Caco-2 (cell line): ENCODE results near the gene ANKRD34C. TPM values are rescaled to one million over a fixed set of nuclear protein-coding genes. Genes with fewer than 3 reads are reported as not detected.

ENCODE experiments used
- BruUV-seq: library from RNA; stranded (reverse); fragments of 400-500 nt; replicated peaks from 2 replicates; lab custom pipeline; 2021; lab: Mats Ljungman, UMichigan
- CTCF ChIA-PET: fragments of 300-600 bp; sonication (Branson Sonifier 250); formaldehyde crosslinking; loops from one replicate; lab custom pipeline; 2022; ENCODE audit warnings: antibody characterized with exemption; lab: Charles Lee
- POLR2A ChIA-PET: fragments of 300-600 bp; sonication (Branson Sonifier 250); formaldehyde crosslinking; loops from one replicate; lab custom pipeline; 2022; ENCODE audit warnings: antibody characterized with exemption; lab: Charles Lee
- DNase-seq, 2 experiments: peaks; one replicate each; pipeline versions ENCODE4 v3.0.0 to v3.0.0-alpha.2; 2020 to 2022
- H3K27me3 ChIP-seq: replicated peaks from 2 replicates; pipeline ENCODE4 v1.6.0; 2011; ENCODE audit warnings: low read length; ENCODE audit not compliant: control insufficient read depth, insufficient read depth
- H3K36me3 ChIP-seq: 2 replicates; pipeline ENCODE4 v1.5.1; 2011; ENCODE audit warnings: low read length; ENCODE audit not compliant: control insufficient read depth, insufficient read depth
- H3K4me1 ChIP-seq: fragments of 250-450 bp; sonication (Bioruptor Pico); 2 replicates; pipeline ENCODE4 v1.5.1; 2020; ENCODE audit warnings: mild to moderate bottlenecking
- H3K4me3 ChIP-seq: 2 replicates; pipeline ENCODE4 v1.5.1; 2011; ENCODE audit warnings: low read depth, mild to moderate bottlenecking, control low read depth, low read length
- H3K9me3 ChIP-seq: fragments of 250-450 bp; sonication (Bioruptor Pico); 2 replicates; pipeline ENCODE4 v1.5.1; 2020; ENCODE audit warnings: mild to moderate bottlenecking, moderate library complexity
- H3K27ac Mint-ChIP-seq: one replicate; pipeline ENCODE4 v1.8.0; 2022; ENCODE audit warnings: mixed read lengths; ENCODE audit not compliant: unreplicated experiment
- H3K27me3 Mint-ChIP-seq: one replicate; pipeline ENCODE4 v1.8.0; 2022; ENCODE audit warnings: mixed read lengths; ENCODE audit not compliant: insufficient read depth, unreplicated experiment
- H3K36me3 Mint-ChIP-seq: one replicate; pipeline ENCODE4 v1.8.0; 2022; ENCODE audit warnings: mild to moderate bottlenecking, mixed read lengths; ENCODE audit not compliant: insufficient read depth, unreplicated experiment
- H3K4me1 Mint-ChIP-seq: one replicate; pipeline ENCODE4 v1.8.0; 2022; ENCODE audit warnings: low read depth, mixed read lengths; ENCODE audit not compliant: unreplicated experiment
- H3K4me3 Mint-ChIP-seq: one replicate; pipeline ENCODE4 v1.8.0; 2022; ENCODE audit warnings: mild to moderate bottlenecking, moderate library complexity, mixed read lengths; ENCODE audit not compliant: unreplicated experiment
- H3K9me3 Mint-ChIP-seq: one replicate; pipeline ENCODE4 v1.8.0; 2022; ENCODE audit warnings: mixed read lengths; ENCODE audit not compliant: unreplicated experiment
- intact Hi-C: fragments of 100-400 bp; cut with micrococcal nuclease; formaldehyde crosslinking; loops from one replicate; pipeline ENCODE4 v1.10.0; 2022; ENCODE audit not compliant: unreplicated experiment
- total RNA-seq: library from RNA; stranded (reverse); gene quantifications from 2 replicates; pipeline ENCODE4 v1.2.3, GENCODE V29; 2022
- TF ChIP-seq, protein P1 (sequence below), 2 experiments: fragments of 200-600 bp in 1 of 2; IDR thresholded peaks; 1 replicate in 1 of 2; 2 replicates in 1 of 2; pipeline versions ENCODE4 v1.5.1 to v1.8.0; 2011 to 2022; ENCODE audit warnings: antibody characterized with exemption in 1 of 2, control low read depth in 1 of 2, inconsistent platforms in 1 of 2, low read depth in 1 of 2, low read length in 1 of 2, mild to moderate bottlenecking in 1 of 2, moderate library complexity in 1 of 2; ENCODE audit not compliant: insufficient read depth in 1 of 2, severe bottlenecking in 1 of 2, unreplicated experiment in 1 of 2

The ANKRD34C gene
- total RNA-seq, 1 experiment from 2014 or later = not detected

- H3K9me3 Mint-ChIP-seq = no peaks in the 10 kb centered on the region
- intact Hi-C loops = no loop called here
- no peak overlapping the region for H3K4me3 Mint-ChIP-seq
- no TSS peak for BruUV-seq
- TF ChIP-seq, protein P1, sequence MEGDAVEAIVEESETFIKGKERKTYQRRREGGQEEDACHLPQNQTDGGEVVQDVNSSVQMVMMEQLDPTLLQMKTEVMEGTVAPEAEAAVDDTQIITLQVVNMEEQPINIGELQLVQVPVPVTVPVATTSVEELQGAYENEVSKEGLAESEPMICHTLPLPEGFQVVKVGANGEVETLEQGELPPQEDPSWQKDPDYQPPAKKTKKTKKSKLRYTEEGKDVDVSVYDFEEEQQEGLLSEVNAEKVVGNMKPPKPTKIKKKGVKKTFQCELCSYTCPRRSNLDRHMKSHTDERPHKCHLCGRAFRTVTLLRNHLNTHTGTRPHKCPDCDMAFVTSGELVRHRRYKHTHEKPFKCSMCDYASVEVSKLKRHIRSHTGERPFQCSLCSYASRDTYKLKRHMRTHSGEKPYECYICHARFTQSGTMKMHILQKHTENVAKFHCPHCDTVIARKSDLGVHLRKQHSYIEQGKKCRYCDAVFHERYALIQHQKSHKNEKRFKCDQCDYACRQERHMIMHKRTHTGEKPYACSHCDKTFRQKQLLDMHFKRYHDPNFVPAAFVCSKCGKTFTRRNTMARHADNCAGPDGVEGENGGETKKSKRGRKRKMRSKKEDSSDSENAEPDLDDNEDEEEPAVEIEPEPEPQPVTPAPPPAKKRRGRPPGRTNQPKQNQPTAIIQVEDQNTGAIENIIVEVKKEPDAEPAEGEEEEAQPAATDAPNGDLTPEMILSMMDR (IDR thresholded peaks at IDR 0.05; ENCODE audit: insufficient read depth in 1 of 2, low read depth in 1 of 2, low read length in 1 of 2, severe bottlenecking in 1 of 2, unreplicated experiment in 1 of 2) = no peak
- CTCF ChIA-PET = no interaction called here
- Histone ChIP-seq H3K4me3 (no peak overlapping the region), H3K27me3 (no peaks in the 10 kb centered on the region), H3K36me3 (no peaks in the 10 kb centered on the region; the same call in 1 of the 2 replicates), H3K4me1 (peaks cover 22% of the 10 kb centered on the region), H3K9me3 (no peaks in the 10 kb centered on the region)
- peaks cover 7% of the 10 kb centered on the region for H3K4me1 Mint-ChIP-seq
- POLR2A ChIA-PET = no interaction called here
- peaks cover 6% of the 10 kb centered on the region for H3K36me3 Mint-ChIP-seq
- DNase-seq = no peak
- no peak overlapping the region for H3K27ac Mint-ChIP-seq
- no peaks in the 10 kb centered on the region for H3K27me3 Mint-ChIP-seq
Measured at GRCh38 chr15:79329171-79329611, 46.7 kb downstream of the ANKRD34C start.

Other genes with a start within 250 kb of the ANKRD34C start
- 0.23 and 0.57 TPM in 2 replicates for gene RASGRF1, start 191.9 kb upstream of the ANKRD34C start, total RNA-seq
- 91.1 and 92.2 TPM in 2 replicates for gene TMED3, start 28.4 kb downstream of the ANKRD34C start, total RNA-seq
- 0.34 and 0.49 TPM in 2 replicates for gene MINAR1, start 149.6 kb downstream of the ANKRD34C start, total RNA-seq